ENCODE results near the gene SBK2.

The SBK2 gene

GRCh38 chr19:55485439-55486011 is 51.4 kb downstream of the SBK2 start:
- DNase-seq = no peak

- peak; percentile 44 to 68 (median 62) for DNase-seq
These were observed 52.1 kb downstream of the SBK2 start, which contains the start of gene NAT14 for GRCh38 chr19:55484593-55485438. NAT14 (plus strand) TSS chr19:55485188; CDS start chr19:55485709, 521 bp downstream.

GRCh38 chr19:55483706-55484592 is 53.0 kb downstream of the SBK2 start:
- DNase-seq = no peak

- DNase-seq = no peak
These were observed 53.8 kb downstream of the SBK2 start for GRCh38 chr19:55482967-55483705.

GRCh38 chr19:55482156-55482961 is 54.6 kb downstream of the SBK2 start:
- DNase-seq = no peak

- no peak for DNase-seq
These were observed 55.2 kb downstream of the SBK2 start for GRCh38 chr19:55481794-55482155.

- DNase-seq = no peak
These were observed 55.7 kb downstream of the SBK2 start for GRCh38 chr19:55481148-55481793.

GRCh38 chr19:55479451-55480230 is 57.3 kb downstream of the SBK2 start:
- no peak for DNase-seq

GRCh38 chr19:55479045-55479444 is 57.9 kb downstream of the SBK2 start:
- no peak for DNase-seq

Data from stimulated activated naive CD4-positive, alpha-beta T cell (primary cell).